Measurements from ENCODE around the gene SMR3A.

Gene SMR3A

GRCh38 chr4:70360460-70360859, at the start of gene SMR3A:
Gene SMR3A, plus strand, starts transcription at chr4:70360760. Its CDS starts 1,356 bp downstream, at chr4:70362116.
- Histone ChIP-seq H3K36me3 (ENCODE audit: insufficient read depth, low read length) (no peaks in the 10 kb centered on the region), H4K20me1 (ENCODE audit: insufficient read depth, low read length) (no peaks in the 10 kb centered on the region), H3K4me2 (ENCODE audit: insufficient read depth, low read length) (no peak within 1 kb of the TSS), H3K27ac (ENCODE audit: low read length) (no peak within 1 kb of the TSS), H2AFZ (ENCODE audit: low read depth, low read length) (no peak within 1 kb of the TSS), H3K4me1 (ENCODE audit: insufficient read depth, low read length) (no peaks in the 10 kb centered on the region), H3K9ac (ENCODE audit: low read depth, low read length) (no peak within 1 kb of the TSS), H3K79me2 (ENCODE audit: insufficient read depth, low read length) (no peaks in the 10 kb centered on the region), H3K27me3 (ENCODE audit: insufficient read depth, low read length, poor library complexity) (no peaks in the 10 kb centered on the region), H3K4me3 (ENCODE audit: low read depth in 1 of 2, low read length in 2 of 2) (no peak within 1 kb of the TSS), H3K9me3 (ENCODE audit: insufficient read depth, low read length, severe bottlenecking) (no peaks in the 10 kb centered on the region)
- ATAC-seq (ENCODE audit: insufficient read depth, low read depth) (no peak), DNase-seq (no peak)
- no peak for TF ChIP-seq CTCF (IDR thresholded peaks at IDR 0.05; ENCODE audit: borderline replicate concordance, extremely low read depth, low read length, poor library complexity, severe bottlenecking)
- no peak for TF ChIP-seq EZH2 (IDR thresholded peaks at IDR 0.05; ENCODE audit: borderline replicate concordance, low read depth, low read length, severe bottlenecking)

GRCh38 chr4:70313736-70314135, 46.8 kb upstream of the SMR3A start:
- Histone ChIP-seq H3K4me2 (ENCODE audit: insufficient read depth, low read length) (no peak overlapping the region), H4K20me1 (ENCODE audit: insufficient read depth, low read length) (no peaks in the 10 kb centered on the region), H3K79me2 (ENCODE audit: insufficient read depth, low read length) (no peaks in the 10 kb centered on the region), H3K4me3 (ENCODE audit: low read depth in 1 of 2, low read length in 2 of 2) (no peak overlapping the region), H3K9me3 (ENCODE audit: insufficient read depth, low read length, severe bottlenecking) (no peaks in the 10 kb centered on the region), H2AFZ (ENCODE audit: low read depth, low read length) (no peak overlapping the region), H3K9ac (ENCODE audit: low read depth, low read length) (no peak overlapping the region), H3K27ac (ENCODE audit: low read length) (no peak overlapping the region), H3K4me1 (ENCODE audit: insufficient read depth, low read length) (no peaks in the 10 kb centered on the region), H3K27me3 (ENCODE audit: insufficient read depth, low read length, poor library complexity) (no peaks in the 10 kb centered on the region), H3K36me3 (ENCODE audit: insufficient read depth, low read length) (no peaks in the 10 kb centered on the region)
- TF ChIP-seq CTCF (IDR thresholded peaks at IDR 0.05; ENCODE audit: borderline replicate concordance, extremely low read depth, low read length, poor library complexity, severe bottlenecking): no peak
- ATAC-seq (ENCODE audit: insufficient read depth, low read depth) (no peak), DNase-seq (no peak)

GRCh38 chr4:70315928-70316327, 44.6 kb upstream of the SMR3A start:
- no peaks in the 10 kb centered on the region for H4K20me1 ChIP-seq (ENCODE audit: insufficient read depth, low read length)
- ATAC-seq (ENCODE audit: insufficient read depth, low read depth): no peak

More at GRCh38 chr4:70315928-70316327, 44.6 kb upstream of the SMR3A start:
- Histone ChIP-seq H3K4me1 (ENCODE audit: insufficient read depth, low read length) (no peaks in the 10 kb centered on the region), H3K36me3 (ENCODE audit: insufficient read depth, low read length) (no peaks in the 10 kb centered on the region), H3K4me3 (ENCODE audit: low read depth in 1 of 2, low read length in 2 of 2) (no peak overlapping the region), H3K9ac (ENCODE audit: low read depth, low read length) (no peak overlapping the region), H3K27ac (ENCODE audit: low read length) (no peak overlapping the region), H3K27me3 (ENCODE audit: insufficient read depth, low read length, poor library complexity) (peaks cover 4% of the 10 kb centered on the region), H3K9me3 (ENCODE audit: insufficient read depth, low read length, severe bottlenecking) (no peaks in the 10 kb centered on the region), H3K79me2 (ENCODE audit: insufficient read depth, low read length) (no peaks in the 10 kb centered on the region), H3K4me2 (ENCODE audit: insufficient read depth, low read length) (no peak overlapping the region), H2AFZ (ENCODE audit: low read depth, low read length) (no peak overlapping the region)
- no peak for DNase-seq
- no peak for TF ChIP-seq EZH2 (IDR thresholded peaks at IDR 0.05; ENCODE audit: borderline replicate concordance, low read depth, low read length, severe bottlenecking)
- peak; percentile 7 for TF ChIP-seq CTCF (IDR thresholded peaks at IDR 0.05; ENCODE audit: borderline replicate concordance, extremely low read depth, low read length, poor library complexity, severe bottlenecking)
